GM12873 (cell line): Measurements from ENCODE around the gene S100Z.

Experiments
- TF ChIP-seq, protein P1 (sequence below): IDR thresholded peaks from 2 replicates; pipeline ENCODE4 v1.5.1; 2012; ENCODE audit warnings: low read depth, mild to moderate bottlenecking, moderate library complexity, low read length, control low read depth; ENCODE audit not compliant: insufficient read depth; ENCODE audit errors: missing control alignments

Gene S100Z

DNA sequence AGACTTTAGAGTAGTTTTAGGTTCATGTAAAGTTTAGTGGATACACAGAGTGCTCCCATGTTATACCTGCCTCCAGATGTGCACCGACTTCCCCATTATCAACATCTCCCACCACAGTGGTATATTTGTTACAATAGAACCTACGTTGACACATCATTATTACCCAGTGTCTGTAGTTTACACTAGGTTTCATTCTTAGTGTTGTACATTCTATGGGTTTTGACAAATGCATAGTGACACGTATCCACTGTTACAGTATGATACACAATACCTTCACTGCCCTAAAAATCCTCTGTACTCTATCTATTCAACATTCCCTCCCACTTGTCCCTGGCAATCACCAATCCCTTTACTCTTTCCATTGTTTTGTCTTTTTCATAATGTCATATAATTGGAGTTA, 68.7 kb downstream of the S100Z start:
- TF ChIP-seq, protein P1, sequence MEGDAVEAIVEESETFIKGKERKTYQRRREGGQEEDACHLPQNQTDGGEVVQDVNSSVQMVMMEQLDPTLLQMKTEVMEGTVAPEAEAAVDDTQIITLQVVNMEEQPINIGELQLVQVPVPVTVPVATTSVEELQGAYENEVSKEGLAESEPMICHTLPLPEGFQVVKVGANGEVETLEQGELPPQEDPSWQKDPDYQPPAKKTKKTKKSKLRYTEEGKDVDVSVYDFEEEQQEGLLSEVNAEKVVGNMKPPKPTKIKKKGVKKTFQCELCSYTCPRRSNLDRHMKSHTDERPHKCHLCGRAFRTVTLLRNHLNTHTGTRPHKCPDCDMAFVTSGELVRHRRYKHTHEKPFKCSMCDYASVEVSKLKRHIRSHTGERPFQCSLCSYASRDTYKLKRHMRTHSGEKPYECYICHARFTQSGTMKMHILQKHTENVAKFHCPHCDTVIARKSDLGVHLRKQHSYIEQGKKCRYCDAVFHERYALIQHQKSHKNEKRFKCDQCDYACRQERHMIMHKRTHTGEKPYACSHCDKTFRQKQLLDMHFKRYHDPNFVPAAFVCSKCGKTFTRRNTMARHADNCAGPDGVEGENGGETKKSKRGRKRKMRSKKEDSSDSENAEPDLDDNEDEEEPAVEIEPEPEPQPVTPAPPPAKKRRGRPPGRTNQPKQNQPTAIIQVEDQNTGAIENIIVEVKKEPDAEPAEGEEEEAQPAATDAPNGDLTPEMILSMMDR: no peak

DNA sequence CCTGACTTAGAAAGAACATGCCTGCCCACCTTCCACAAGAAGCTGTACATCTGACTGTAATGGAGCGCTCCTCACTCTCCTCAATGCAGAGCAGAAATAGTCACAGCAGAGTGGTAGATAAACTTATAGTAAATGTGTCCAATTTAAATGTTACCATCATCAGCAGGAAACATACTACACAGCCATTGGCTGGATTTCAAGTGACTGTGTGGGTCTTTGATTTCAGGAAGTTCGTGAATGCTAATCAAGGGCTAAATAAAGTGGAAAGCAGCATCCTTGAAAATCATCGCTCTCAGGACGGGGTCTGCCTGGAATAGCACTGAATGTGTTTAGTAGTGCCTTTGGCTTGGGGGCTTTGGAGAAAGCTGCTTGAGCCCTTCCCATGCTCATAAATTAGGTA, 70.7 kb downstream of the S100Z start:
- TF ChIP-seq, protein P1: no peak

DNA sequence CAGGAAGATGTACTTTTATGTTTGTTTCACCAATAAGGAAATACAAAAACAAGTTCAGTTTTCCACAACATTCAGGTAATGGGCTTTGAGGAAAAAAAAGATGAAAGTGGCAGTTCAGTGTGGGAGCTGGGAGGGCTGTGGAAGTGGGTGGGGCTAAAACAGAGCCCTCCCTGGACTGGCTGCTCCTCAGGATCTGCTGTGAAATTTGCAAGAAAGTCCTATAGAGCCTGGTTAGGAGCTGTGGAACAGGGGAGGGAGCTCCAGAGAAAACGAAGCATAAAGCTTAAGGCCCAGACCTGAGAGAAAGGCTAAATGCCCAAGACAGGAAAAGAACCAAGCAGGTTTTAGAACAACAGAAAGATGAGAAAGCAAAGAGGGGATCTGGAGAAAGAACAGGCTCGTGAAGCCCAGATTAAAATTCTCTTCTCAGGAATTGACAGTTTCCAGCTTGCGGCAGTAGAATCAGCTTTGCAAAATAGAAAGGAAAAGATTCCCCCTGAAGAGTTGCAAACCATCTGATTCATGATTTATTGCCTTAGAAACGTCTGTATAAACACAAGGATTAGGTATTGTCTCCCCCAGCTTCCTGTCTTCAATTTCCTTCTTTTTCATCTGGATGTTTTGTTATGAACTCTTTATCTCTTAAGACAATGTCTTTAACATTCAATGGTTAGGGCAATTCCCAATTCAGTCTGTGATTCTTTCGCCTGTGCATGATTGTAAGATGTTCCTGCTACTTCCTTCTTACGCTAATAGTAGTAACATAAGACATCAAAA, 76.7 kb downstream of the S100Z start:
- TF ChIP-seq, protein P1: no peak

- TF ChIP-seq, protein P1: no peak
These were observed 78.1 kb downstream of the S100Z start for GRCh38 chr5:76927961-76928360.

DNA sequence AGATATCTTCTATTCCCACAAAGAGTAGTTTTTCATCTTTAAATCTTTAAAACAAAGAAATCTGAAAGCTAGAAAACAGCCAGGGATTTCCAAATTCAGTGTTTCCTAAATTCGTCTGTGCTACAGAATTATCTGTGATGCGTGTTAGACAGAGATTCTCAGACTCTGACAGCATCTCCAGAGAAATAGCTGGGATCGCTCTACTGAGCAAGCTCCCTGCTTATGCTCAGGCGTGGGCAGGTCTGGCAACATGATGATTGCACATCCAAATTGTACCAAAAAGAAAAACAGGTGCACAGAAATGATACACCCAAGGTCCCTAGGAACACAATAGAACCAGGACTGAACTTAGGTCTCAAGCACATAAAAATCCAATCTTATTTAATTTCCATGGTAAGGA, 80.3 kb downstream of the S100Z start:
- TF ChIP-seq, protein P1: no peak

- TF ChIP-seq, protein P1: no peak
These were observed 88.4 kb downstream of the S100Z start for GRCh38 chr5:76938177-76938576.

GRCh38 chr5:76941000-76941399, 91.2 kb downstream of the S100Z start:
- TF ChIP-seq, protein P1: no peak
